VCaP (cell line): ENCODE data around the gene DGCR2.

Source experiments
- H3K27ac ChIP-seq: fragments of 450-650 bp; 2 replicates; pipeline ENCODE4 v1.5.1; 2017
- TF ChIP-seq, protein P1 (sequence below): fragments of 450-650 bp; conservative IDR thresholded peaks from 2 replicates; pipeline ENCODE4 v1.5.1; 2017; ENCODE audit warnings: mild to moderate bottlenecking, moderate library complexity

Gene DGCR2

DNA sequence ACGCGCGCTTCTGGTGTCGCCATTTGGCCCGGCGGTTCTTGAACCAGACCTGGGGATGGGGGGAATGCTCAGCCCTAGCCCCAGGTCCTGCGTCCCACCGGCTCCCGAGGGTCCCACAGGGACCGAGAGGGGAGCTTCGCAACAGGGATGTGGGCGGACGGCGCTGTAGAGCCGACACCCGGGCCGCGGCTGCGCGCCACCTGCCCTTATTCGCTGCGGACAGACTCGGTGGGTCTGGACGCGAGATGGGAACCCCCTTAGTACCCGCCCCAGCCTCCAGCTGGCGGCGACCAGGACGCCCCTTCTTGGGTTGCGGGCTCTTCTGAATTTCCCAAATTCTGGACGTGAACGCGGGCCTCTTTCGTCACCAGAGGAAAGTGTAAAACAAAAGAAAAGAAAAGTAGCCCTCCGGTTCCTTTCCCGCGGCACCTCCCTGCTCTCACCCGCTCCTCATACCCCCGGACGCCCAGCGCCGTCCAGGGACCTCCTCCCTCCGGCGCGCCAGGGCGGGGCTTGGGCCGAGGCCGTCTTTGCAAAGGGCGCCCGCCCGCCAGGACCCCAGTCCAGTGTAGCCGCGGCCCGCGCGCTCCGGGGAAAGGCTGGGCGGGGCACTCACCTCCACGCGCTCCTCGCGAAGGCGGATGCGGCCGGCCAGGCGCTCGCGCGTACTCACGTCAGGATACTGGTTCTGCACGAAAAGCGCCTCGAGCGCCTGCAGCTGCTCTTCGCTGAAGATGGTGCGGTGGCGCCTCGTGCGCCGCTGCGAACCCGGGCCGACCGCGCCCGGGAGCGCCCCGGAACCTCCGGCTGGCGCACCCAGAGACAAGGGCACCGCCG, 27.1 kb upstream of the DGCR2 start:
- no peak overlapping the region for H3K27ac ChIP-seq
- TF ChIP-seq, protein P1, sequence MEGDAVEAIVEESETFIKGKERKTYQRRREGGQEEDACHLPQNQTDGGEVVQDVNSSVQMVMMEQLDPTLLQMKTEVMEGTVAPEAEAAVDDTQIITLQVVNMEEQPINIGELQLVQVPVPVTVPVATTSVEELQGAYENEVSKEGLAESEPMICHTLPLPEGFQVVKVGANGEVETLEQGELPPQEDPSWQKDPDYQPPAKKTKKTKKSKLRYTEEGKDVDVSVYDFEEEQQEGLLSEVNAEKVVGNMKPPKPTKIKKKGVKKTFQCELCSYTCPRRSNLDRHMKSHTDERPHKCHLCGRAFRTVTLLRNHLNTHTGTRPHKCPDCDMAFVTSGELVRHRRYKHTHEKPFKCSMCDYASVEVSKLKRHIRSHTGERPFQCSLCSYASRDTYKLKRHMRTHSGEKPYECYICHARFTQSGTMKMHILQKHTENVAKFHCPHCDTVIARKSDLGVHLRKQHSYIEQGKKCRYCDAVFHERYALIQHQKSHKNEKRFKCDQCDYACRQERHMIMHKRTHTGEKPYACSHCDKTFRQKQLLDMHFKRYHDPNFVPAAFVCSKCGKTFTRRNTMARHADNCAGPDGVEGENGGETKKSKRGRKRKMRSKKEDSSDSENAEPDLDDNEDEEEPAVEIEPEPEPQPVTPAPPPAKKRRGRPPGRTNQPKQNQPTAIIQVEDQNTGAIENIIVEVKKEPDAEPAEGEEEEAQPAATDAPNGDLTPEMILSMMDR: no peak

DNA sequence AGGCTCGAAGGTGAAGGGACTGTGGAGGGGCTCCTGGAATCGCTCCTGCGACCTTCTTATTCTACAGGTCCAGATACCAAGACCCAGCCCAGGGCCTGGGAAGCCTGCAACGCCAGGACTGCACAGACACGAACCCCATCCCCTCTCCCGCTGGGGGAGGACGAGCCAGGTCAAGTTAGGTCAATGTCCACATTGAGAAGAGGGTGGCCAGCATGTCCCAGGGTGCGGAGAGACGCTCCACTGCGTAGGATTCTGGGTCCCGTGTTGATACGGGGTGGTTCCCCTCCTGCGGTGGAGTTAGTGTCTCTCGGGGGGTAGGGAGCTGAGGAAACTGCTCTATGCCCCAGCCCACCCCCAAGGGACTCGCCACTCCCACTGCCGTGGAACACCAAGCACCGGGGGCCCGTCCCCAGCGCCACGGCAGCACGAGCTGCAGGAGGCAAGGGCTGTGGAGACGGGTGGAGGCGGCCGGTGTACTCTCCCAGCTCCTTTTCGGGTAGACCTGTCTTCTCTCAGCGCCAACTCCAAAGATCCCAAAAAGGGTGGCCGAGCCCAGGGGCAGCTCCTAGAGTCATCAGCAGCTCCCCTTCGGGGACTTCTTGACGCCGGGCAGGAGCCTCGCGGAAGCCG, 26.3 kb upstream of the DGCR2 start:
- no peak overlapping the region for H3K27ac ChIP-seq
- TF ChIP-seq, protein P1: no peak

DNA sequence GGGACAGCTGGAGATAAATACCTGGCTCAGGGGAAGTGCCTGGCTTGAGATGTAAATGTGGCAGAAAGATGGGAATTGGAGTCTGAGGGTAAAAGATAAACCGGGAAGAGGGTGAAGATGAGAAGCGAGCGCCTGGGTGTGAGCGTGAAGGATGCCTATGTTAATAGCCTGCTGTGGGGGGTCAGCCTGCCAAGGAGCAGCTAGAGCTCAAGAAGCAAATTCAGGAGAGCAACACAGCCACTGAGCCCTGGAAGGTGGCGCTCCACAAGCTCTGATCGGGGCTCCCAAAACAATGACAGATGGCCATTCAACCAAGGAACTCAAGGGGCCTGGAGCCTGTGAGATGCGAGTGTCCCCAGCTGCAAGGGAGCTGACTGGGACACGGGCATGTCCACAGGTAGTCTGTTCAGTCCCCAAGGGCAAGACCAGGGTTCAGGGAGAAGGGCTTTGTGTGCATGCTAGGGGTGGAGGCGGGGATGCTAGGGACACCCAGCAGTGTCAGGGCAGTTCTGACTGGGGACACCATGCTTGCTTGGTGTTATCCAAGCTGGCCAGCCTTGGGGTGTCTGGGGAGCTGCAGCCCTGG, 25.1 kb upstream of the DGCR2 start:
- H3K27ac ChIP-seq: no peak overlapping the region
- TF ChIP-seq, protein P1: no peak

- H3K27ac ChIP-seq: no peak overlapping the region
- TF ChIP-seq, protein P1: no peak
Observed at GRCh38 chr22:19146215-19146968, 24.2 kb upstream of the DGCR2 start.

GRCh38 chr22:19143967-19144400, 21.8 kb upstream of the DGCR2 start:
- TF ChIP-seq, protein P1: no peak
- peak overlapping the region; percentile 77 for H3K27ac ChIP-seq

- H3K27ac ChIP-seq: peak overlapping the region; percentile 77; the same call in 1 of the 2 replicates
- TF ChIP-seq, protein P1: no peak
Observed at GRCh38 chr22:19143212-19143611, 21.0 kb upstream of the DGCR2 start.

GRCh38 chr22:19142394-19142793, 20.2 kb upstream of the DGCR2 start:
- H3K27ac ChIP-seq: no peak overlapping the region
- TF ChIP-seq, protein P1: no peak
